Upper lobe of right lung (tissue), 1 donor: ENCODE results near the gene USF3. TPM values are rescaled to one million over a fixed set of nuclear protein-coding genes. Genes with fewer than 3 reads are reported as not detected.

Source experiments
- ATAC-seq: fragments of 200-7000 bp; cut with Tn5 transposase; one replicate; pipeline ENCODE4 v1.9.1; 2020; ENCODE audit warnings: mild to moderate bottlenecking, moderate library complexity
- DNase-seq: peaks from one replicate; pipeline ENCODE4 v3.0.0-alpha.2; 2020
- H3K27ac ChIP-seq: fragments of 200-600 bp; one replicate; pipeline ENCODE4 v1.8.0; 2022
- H3K27me3 ChIP-seq: fragments of 200-600 bp; one replicate; pipeline ENCODE4 v1.8.0; 2022; ENCODE audit warnings: mild to moderate bottlenecking
- H3K36me3 ChIP-seq: fragments of 200-600 bp; one replicate; pipeline ENCODE4 v1.8.0; 2022
- H3K4me1 ChIP-seq: fragments of 200-600 bp; one replicate; pipeline ENCODE4 v1.8.0; 2022
- H3K4me3 ChIP-seq: fragments of 200-600 bp; one replicate; pipeline ENCODE4 v1.8.0; 2022; ENCODE audit warnings: mild to moderate bottlenecking
- H3K9me3 ChIP-seq: fragments of 200-600 bp; one replicate; pipeline ENCODE4 v1.8.0; 2022
- intact Hi-C: fragments of 100-400 bp; cut with DNase I; formaldehyde crosslinking; loops from one replicate; pipeline ENCODE4 v1.11.0; 2022
- total RNA-seq: library from RNA; stranded (reverse); fragmentation: NEBNext Ultra II Directional; extraction: Animal tissue kit (Norgen Biotek cat#: 25700); gene quantifications from one replicate; pipeline ENCODE4 v1.2.1, GENCODE V29; 2021
- TF ChIP-seq, protein P1 (sequence below): fragments of 200-600 bp; IDR thresholded peaks from one replicate; pipeline ENCODE4 v1.8.0; 2022; ENCODE audit warnings: antibody characterized with exemption
- donor health status: DM: no; HTN: yes; CAD: no; lungs with severe emphysema.

USF3 gene
- total RNA-seq, 1 donor from 2014 or later: 22.2 TPM

DNA sequence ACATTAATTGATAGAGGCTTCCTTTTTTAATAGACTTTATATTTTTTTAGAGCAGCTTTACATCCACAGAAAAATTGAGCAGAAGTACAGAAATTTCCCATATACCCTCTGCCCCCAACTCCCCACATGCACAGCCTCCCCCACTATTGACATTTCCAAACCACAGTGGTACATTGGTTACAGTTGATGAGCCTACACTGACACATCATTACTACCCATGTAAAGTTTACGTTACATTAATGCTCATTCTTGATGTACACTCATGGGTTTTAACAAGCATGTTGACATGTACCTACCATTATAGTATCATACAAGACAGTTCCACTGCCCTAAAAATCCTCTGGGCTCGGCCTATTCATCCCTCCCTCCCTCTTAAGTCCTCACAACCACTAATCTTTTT, 78.7 kb downstream of the USF3 start:
- TF ChIP-seq, protein P1, sequence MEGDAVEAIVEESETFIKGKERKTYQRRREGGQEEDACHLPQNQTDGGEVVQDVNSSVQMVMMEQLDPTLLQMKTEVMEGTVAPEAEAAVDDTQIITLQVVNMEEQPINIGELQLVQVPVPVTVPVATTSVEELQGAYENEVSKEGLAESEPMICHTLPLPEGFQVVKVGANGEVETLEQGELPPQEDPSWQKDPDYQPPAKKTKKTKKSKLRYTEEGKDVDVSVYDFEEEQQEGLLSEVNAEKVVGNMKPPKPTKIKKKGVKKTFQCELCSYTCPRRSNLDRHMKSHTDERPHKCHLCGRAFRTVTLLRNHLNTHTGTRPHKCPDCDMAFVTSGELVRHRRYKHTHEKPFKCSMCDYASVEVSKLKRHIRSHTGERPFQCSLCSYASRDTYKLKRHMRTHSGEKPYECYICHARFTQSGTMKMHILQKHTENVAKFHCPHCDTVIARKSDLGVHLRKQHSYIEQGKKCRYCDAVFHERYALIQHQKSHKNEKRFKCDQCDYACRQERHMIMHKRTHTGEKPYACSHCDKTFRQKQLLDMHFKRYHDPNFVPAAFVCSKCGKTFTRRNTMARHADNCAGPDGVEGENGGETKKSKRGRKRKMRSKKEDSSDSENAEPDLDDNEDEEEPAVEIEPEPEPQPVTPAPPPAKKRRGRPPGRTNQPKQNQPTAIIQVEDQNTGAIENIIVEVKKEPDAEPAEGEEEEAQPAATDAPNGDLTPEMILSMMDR: no peak
- Histone ChIP-seq H3K4me3 (no peak overlapping the region), H3K27me3 (no peaks in the 10 kb centered on the region), H3K27ac (no peak overlapping the region), H3K36me3 (no peaks in the 10 kb centered on the region), H3K9me3 (no peaks in the 10 kb centered on the region), H3K4me1 (no peaks in the 10 kb centered on the region)
- intact Hi-C loops: no loop called here
- DNase-seq (no peak), ATAC-seq (no peak)

DNA sequence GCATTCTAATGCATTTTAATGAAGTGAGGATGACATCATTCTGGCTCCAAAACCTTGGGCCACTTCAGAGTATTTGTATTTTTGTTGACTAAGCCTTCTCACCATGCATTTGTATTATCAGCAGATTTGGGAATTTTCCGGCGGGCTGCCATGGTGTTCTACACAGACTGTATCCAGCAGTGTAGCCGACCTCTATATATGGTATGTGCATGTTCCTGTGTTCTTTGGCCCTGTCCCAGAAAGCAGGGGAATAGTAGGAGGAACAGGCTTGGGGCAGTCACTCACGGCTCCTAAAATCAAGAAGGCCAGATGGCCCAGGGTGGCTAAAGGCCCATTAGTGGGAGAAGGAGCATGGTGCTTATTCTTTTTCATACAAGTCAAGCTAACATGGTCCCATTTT, 80.5 kb downstream of the USF3 start:
- TF ChIP-seq, protein P1: no peak
- DNase-seq (no peak), ATAC-seq (no peak)
- intact Hi-C loops: no loop called here
- Histone ChIP-seq H3K9me3 (no peaks in the 10 kb centered on the region), H3K36me3 (no peaks in the 10 kb centered on the region), H3K27me3 (no peaks in the 10 kb centered on the region), H3K4me3 (no peak overlapping the region), H3K4me1 (no peaks in the 10 kb centered on the region), H3K27ac (no peak overlapping the region)

DNA sequence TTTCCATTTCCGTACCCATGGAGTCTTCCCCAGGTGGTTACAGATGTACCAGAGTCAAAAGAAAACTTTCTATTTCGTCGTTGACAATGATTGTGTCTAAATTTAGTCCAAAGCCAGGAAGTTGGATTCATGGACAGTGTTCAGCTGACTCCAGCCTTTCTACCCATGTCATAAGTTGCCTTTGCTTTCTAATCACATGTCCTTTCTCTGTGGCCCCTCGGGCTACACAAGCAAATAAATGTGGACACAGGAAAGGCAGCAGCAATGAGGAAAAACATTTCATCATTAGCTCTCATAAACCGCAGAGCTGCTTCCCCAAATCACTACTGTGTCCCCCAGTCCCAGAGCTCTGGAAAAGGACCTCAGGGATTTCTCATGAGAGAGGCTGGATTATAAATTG, 82.0 kb downstream of the USF3 start:
- no peaks in the 10 kb centered on the region for H3K27me3 ChIP-seq
- ATAC-seq (peak; percentile 76), DNase-seq (no peak)
- TF ChIP-seq, protein P1: no peak
- H3K4me3 ChIP-seq: no peak overlapping the region
- no peaks in the 10 kb centered on the region for H3K4me1 ChIP-seq
- no peaks in the 10 kb centered on the region for H3K9me3 ChIP-seq
- intact Hi-C loops: no loop called here
- H3K27ac ChIP-seq: peak overlapping the region; percentile 11
- H3K36me3 ChIP-seq: no peaks in the 10 kb centered on the region

DNA sequence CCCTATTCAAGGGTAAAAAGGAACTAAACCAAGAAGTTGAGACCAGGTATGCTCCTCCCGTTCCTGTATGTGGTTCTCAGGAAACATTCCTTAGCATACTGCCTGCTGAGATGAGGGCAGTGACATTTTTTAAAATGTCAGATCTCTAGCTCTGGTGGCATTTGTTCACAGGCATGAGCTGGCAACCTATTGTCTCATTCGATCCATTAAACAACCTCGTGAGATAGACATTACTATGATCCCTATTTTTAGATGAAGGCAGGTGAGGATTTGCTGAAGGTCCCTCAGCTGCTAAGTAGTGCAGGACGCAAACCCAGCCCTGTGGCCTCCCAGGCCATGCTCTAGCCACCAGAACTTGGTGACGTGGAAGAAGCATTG, 89.2 kb downstream of the USF3 start:
- no peak overlapping the region for H3K4me3 ChIP-seq
- DNase-seq (no peak), ATAC-seq (no peak)
- no peaks in the 10 kb centered on the region for H3K9me3 ChIP-seq
- intact Hi-C loops: no loop called here
- TF ChIP-seq, protein P1: no peak
- no peaks in the 10 kb centered on the region for H3K27me3 ChIP-seq
- no peaks in the 10 kb centered on the region for H3K36me3 ChIP-seq
- no peak overlapping the region for H3K27ac ChIP-seq
- no peaks in the 10 kb centered on the region for H3K4me1 ChIP-seq

DNA sequence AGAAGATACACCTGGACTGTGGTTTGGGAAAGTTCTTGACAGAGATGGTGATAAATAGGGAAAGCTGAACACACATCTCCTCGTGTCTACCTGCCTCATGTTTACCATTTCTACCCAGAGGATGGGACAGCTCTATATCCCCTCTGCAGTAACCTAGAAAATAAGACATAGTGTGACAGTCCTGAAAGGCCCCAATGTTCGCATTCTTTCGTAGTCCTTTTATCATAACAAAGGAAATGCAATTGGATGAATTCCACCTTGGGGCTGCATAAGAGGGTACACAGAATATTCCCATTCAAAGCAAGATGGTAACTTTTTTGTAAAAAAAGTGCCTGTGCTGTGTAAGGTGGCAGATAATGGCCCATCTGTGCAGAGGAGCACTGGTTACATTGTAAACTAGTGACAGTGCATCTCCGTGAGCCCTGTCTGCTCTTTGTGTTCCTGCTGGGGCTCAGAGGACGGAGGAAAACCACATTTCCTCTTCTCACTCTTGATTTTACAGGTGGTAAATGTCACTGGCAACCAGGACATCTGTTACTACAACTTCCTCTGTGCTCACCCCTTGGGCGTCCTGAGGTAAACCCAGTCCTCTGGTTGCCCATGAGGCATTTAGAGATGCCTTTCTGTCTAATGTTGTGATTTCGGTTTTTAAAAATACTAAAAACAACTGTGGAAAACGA, 89.8 kb downstream of the USF3 start:
- ATAC-seq: peak; percentile 47
- Histone ChIP-seq H3K27me3 (no peaks in the 10 kb centered on the region), H3K9me3 (no peaks in the 10 kb centered on the region), H3K36me3 (no peaks in the 10 kb centered on the region), H3K4me1 (no peaks in the 10 kb centered on the region), H3K4me3 (no peak overlapping the region), H3K27ac (no peak overlapping the region)
- DNase-seq: no peak
- TF ChIP-seq, protein P1: no peak
- intact Hi-C loops: no loop called here

DNA sequence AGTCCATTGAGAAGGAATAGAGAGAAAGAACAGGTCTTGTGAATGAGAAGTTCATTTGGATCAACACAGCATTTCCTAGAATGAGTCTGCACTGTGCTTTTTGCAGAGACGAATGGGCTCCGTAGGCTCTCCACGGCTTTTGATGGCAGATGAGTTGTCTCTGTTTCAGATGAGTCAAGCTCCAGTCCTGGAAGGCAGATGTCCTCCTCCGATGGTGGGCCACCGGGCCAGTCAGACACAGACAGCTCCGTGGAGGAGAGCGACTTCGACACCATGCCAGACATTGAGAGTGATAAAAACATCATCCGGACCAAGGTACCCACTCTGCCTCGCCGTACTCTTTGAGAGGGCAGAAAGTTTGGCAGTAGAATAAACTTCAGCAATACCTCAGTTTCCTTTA, 93.6 kb downstream of the USF3 start:
- Histone ChIP-seq H3K27me3 (no peaks in the 10 kb centered on the region), H3K4me1 (no peaks in the 10 kb centered on the region), H3K27ac (no peak overlapping the region), H3K9me3 (no peaks in the 10 kb centered on the region), H3K4me3 (no peak overlapping the region), H3K36me3 (no peaks in the 10 kb centered on the region)
- no peak for DNase-seq
- ATAC-seq: no peak
- intact Hi-C loops: no loop called here
- TF ChIP-seq, protein P1: no peak
